NB4 (cell line): ENCODE data around the gene INAFM1.
"Not testable (repeated sequence)": the region's sequence is repeated elsewhere in the genome, so short reads cannot be mapped to it uniquely, and the experiment has no call there.

ENCODE experiments used
- DNase-seq: peaks from one replicate; pipeline ENCODE4 v3.0.0; 2010; ENCODE audit warnings: low read depth
- H3K4me3 ChIP-seq: one replicate; pipeline ENCODE4 v1.5.1; 2011; ENCODE audit warnings: mild to moderate bottlenecking, low read depth, low read length, moderate library complexity
- MAX ChIP-seq: IDR thresholded peaks from 2 replicates; pipeline ENCODE4 v1.6.1; 2011; ENCODE audit warnings: low read depth, low read length
- MYC ChIP-seq: IDR thresholded peaks from 2 replicates; pipeline ENCODE4 v1.6.1; 2011; ENCODE audit warnings: low read depth, low read length
- POLR2A ChIP-seq: IDR thresholded peaks from 2 replicates; pipeline ENCODE4 v1.6.1; 2011; ENCODE audit warnings: mild to moderate bottlenecking; ENCODE audit not compliant: insufficient read length; ENCODE audit errors: extremely low read depth
- TF ChIP-seq, protein P1 (sequence below): IDR thresholded peaks from one replicate; pipeline ENCODE4 v1.5.1; 2012; ENCODE audit warnings: low read depth, low read length

The INAFM1 gene

DNA sequence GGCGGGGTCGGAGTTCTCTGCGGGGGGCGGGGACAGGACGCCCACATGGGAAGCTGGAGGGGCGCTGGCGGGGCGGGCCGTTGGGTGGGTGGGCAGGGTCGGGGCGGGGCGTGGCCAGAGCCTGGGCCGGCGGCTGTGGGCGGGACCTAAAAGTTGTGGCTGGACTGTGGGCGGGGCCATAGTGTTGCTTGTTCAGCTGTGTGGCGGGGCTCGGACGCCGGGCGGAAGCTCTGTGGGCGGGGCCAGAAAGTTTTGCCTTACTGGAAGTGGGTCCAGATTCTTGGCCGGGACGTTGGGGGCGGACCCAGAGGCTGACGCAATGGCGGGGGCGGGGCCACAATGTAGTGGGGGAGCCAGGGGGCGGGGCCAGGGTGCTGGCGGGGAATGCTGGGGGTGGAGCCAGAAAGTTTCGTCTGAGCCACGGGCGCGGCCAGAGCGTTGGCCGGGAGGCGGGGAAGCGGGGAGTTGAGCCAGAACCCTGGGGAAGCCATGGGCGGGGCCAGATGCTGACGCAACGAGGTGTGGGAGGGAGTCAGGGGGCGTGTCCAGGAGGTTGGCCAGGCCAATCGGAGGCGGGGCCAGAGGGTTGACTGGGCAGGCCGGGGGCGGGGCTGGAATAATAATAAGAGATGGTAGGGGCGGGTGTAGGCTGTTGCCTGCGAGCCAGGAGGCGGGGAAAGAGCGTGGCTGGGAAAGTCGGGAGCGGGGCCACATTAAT is 17.8 kb upstream of the INAFM1 start:
- peak overlapping the region; percentile 88 for H3K4me3 ChIP-seq
- TF ChIP-seq MYC, result peak; percentile 81
- TF ChIP-seq POLR2A, result no peak
- peak; percentile 77 for TF ChIP-seq MAX
- peak; percentile 100 for DNase-seq

GRCh38 chr19:47257411-47258169 is 17.1 kb upstream of the INAFM1 start:
- DNase-seq, result peak; percentile 54
- TF ChIP-seq, protein P1, sequence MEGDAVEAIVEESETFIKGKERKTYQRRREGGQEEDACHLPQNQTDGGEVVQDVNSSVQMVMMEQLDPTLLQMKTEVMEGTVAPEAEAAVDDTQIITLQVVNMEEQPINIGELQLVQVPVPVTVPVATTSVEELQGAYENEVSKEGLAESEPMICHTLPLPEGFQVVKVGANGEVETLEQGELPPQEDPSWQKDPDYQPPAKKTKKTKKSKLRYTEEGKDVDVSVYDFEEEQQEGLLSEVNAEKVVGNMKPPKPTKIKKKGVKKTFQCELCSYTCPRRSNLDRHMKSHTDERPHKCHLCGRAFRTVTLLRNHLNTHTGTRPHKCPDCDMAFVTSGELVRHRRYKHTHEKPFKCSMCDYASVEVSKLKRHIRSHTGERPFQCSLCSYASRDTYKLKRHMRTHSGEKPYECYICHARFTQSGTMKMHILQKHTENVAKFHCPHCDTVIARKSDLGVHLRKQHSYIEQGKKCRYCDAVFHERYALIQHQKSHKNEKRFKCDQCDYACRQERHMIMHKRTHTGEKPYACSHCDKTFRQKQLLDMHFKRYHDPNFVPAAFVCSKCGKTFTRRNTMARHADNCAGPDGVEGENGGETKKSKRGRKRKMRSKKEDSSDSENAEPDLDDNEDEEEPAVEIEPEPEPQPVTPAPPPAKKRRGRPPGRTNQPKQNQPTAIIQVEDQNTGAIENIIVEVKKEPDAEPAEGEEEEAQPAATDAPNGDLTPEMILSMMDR, result no peak
- TF ChIP-seq POLR2A, result no peak
- TF ChIP-seq MAX, result no peak
- TF ChIP-seq MYC, result no peak
- peak overlapping the region; percentile 62 for H3K4me3 ChIP-seq

DNA sequence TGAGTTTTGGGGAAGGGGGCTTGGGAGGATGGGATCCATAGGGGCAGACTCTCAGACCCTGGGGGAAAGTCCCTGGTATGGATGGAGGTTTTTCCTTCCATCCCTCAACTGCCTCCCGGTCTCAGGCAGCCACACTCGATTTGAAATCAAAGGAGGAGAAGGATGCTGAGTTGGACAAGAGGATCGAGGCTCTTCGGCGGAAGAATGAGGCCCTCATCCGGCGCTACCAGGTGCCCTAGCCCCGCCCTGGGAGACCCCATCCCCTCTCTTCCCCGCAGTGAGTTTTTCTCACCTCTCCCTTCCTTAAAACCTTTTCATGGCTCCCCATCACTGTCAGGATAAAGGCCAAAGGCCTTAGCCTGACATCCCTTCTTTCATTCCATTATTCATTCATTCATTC is 16.3 kb upstream of the INAFM1 start:
- TF ChIP-seq, protein P1, result no peak
- TF ChIP-seq POLR2A (no peak), MYC (no peak), MAX (no peak)
- no peak overlapping the region for H3K4me3 ChIP-seq
- DNase-seq, result no peak

DNA sequence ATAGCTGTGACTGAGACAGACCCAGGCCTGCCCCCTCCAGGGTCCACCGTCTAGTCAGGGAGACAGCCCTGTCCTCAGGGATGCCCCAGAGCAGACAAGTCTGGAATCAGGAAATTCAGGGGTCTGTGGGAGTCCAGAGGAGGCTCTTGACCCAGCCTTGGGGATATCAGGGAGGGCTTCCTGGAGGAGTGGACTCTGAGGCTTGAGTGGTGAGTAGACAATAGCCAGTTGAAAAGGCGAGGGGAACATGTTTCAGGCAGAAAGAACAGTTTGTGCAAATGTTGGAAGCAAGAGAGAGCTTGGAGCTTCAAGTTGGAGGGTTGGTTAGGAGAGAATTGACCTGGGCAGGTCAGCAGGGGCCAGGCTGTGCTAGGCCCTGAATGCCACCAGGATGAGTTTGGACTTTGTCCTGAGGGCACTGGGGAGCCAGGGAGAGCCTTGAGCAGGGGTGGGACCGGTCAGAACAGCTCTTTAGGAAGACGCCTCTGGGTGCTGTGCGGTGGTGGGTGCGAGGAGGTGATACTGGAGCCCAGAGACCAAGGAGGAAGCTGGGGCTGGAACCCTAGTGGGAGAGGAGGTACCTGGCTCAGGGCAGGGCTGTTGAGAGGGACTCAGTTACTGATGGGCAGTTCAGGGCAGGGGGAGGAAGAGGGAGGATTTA is 15.7 kb upstream of the INAFM1 start:
- no peak for DNase-seq
- TF ChIP-seq POLR2A (no peak), MAX (no peak), MYC (no peak)
- TF ChIP-seq, protein P1, result no peak

DNA sequence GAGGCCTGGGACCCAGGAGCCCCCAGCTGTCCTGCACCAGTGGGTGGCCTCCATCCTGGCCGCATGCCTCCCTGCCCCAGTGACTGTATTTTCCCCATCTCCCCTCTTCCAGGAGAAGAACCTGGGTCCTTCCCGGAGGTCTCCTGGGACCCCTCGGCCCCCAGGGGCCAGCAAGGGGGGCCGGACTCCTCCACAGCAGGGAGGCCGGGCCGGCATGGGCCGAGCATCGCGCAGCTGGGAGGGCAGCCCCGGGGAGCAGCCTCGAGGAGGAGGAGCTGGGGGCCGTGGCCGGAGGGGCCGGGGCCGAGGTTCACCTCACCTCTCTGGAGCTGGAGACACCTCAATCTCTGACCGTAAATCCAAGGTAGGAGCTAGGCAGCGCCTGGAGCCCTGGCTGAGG is 14.2 kb upstream of the INAFM1 start:
- no peak for DNase-seq
- TF ChIP-seq, protein P1, result no peak
- TF ChIP-seq MAX, result no peak
- TF ChIP-seq POLR2A, result no peak
- no peak for TF ChIP-seq MYC
- no peak overlapping the region for H3K4me3 ChIP-seq

More for the DNA sequence above, 15.7 kb upstream of the INAFM1 start:
- H3K4me3 ChIP-seq, result no peak overlapping the region

- H3K4me3 ChIP-seq, result not testable (repeated sequence)
- peak; percentile 59 for DNase-seq
These were observed 12.5 kb upstream of the INAFM1 start for GRCh38 chr19:47261946-47262793.
